SK-N-SH treated with all-trans-retinoic acid at 6 μM for 48 hours (cell line): ENCODE results near the gene F2RL2.

Source experiments
- ARNTL ChIP-seq: fragments of 450-650 bp; formaldehyde crosslinking; IDR thresholded peaks from 2 replicates; pipeline ENCODE4 v1.5.0; 2020; ENCODE audit warnings: low read depth, mild to moderate bottlenecking, moderate library complexity, borderline replicate concordance
- BACH2 ChIP-seq: fragments of 250-450 bp; sonication (Bioruptor Pico); IDR thresholded peaks from 2 replicates; pipeline ENCODE4 v1.9.0; 2021; ENCODE audit warnings: mild to moderate bottlenecking, borderline replicate concordance
- CSRNP3 ChIP-seq: fragments of 250-450 bp; sonication (Bioruptor Pico); IDR thresholded peaks from 2 replicates; pipeline ENCODE4 v1.5.1; 2021; ENCODE audit warnings: mild to moderate bottlenecking, moderate library complexity
- ESRRG ChIP-seq: fragments of 250-450 bp; sonication (Bioruptor Pico); IDR thresholded peaks from 2 replicates; pipeline ENCODE4 v1.6.1; 2021; ENCODE audit warnings: mild to moderate bottlenecking
- PATZ1 ChIP-seq: fragments of 250-450 bp; sonication (Bioruptor Pico); IDR thresholded peaks from 2 replicates; pipeline ENCODE4 v1.8.0; 2020; ENCODE audit warnings: mild to moderate bottlenecking, moderate library complexity, borderline replicate concordance
- POU6F1 ChIP-seq: fragments of 250-450 bp; sonication (Bioruptor Pico); IDR thresholded peaks from 2 replicates; pipeline ENCODE4 v1.8.0; 2021; ENCODE audit warnings: low read depth, mild to moderate bottlenecking, moderate library complexity, borderline replicate concordance
- PPARA ChIP-seq: fragments of 250-450 bp; sonication (Bioruptor Pico); IDR thresholded peaks from 2 replicates; pipeline ENCODE4 v1.5.0; 2020; ENCODE audit warnings: mild to moderate bottlenecking, borderline replicate concordance
- RARB ChIP-seq: fragments of 250-450 bp; sonication (Bioruptor Pico); IDR thresholded peaks from 2 replicates; pipeline ENCODE4 v1.8.0; 2021; ENCODE audit warnings: mild to moderate bottlenecking, moderate library complexity
- SNAI2 ChIP-seq: fragments of 250-450 bp; sonication (Bioruptor Pico); IDR thresholded peaks from 2 replicates; pipeline ENCODE4 v1.5.0; 2020; ENCODE audit warnings: mild to moderate bottlenecking, moderate library complexity
- TSHZ2 ChIP-seq: fragments of 250-450 bp; sonication (Bioruptor Pico); IDR thresholded peaks from 2 replicates; pipeline ENCODE4 v1.5.0; 2020; ENCODE audit warnings: mild to moderate bottlenecking, moderate library complexity
- ZC3H10 ChIP-seq: fragments of 250-450 bp; sonication (Bioruptor Pico); IDR thresholded peaks from 2 replicates; pipeline ENCODE4 v1.5.1; 2021; ENCODE audit warnings: mild to moderate bottlenecking, moderate library complexity
- ZFP30 ChIP-seq: fragments of 450-650 bp; formaldehyde crosslinking; IDR thresholded peaks from 2 replicates; pipeline ENCODE4 v1.5.0; 2022; ENCODE audit warnings: mild to moderate bottlenecking, moderate library complexity
- ZNF70 ChIP-seq: fragments of 450-650 bp; formaldehyde crosslinking; IDR thresholded peaks from 2 replicates; pipeline ENCODE4 v1.5.0; 2020; ENCODE audit warnings: mild to moderate bottlenecking, moderate library complexity
- ZNF8 ChIP-seq: fragments of 450-650 bp; formaldehyde crosslinking; IDR thresholded peaks from 2 replicates; pipeline ENCODE4 v1.5.0; 2020; ENCODE audit warnings: mild to moderate bottlenecking, moderate library complexity

- TF ChIP-seq CSRNP3 (CRISPR knock-in tag) (no peak), POU6F1 (CRISPR knock-in tag) (no peak), ESRRG (CRISPR knock-in tag) (no peak), PATZ1 (CRISPR knock-in tag) (no peak), ZNF8 (CRISPR knock-in tag) (no peak), PPARA (CRISPR knock-in tag) (no peak), TSHZ2 (no peak), RARB (CRISPR knock-in tag) (no peak), SNAI2 (CRISPR knock-in tag) (no peak), ZNF70 (CRISPR knock-in tag) (no peak), ARNTL (CRISPR knock-in tag) (no peak), BACH2 (no peak), ZFP30 (CRISPR knock-in tag) (no peak), ZC3H10 (CRISPR knock-in tag) (no peak)
Measured at GRCh38 chr5:76607353-76607871, 15.8 kb downstream of the F2RL2 start.
